H9 (cell line): ENCODE measurements around the gene UNK. TPM values are rescaled to one million over a fixed set of nuclear protein-coding genes. Genes with fewer than 3 reads are reported as not detected.
A peak's percentile ranks its signal among the peaks of the same experiment; 100 is the strongest.

Experiments
- DNase-seq: peaks from one replicate; pipeline ENCODE4 v3.0.0-alpha.2; 2017
- H2AFZ ChIP-seq: one replicate; pipeline ENCODE4 v1.6.1; 2013; ENCODE audit warnings: mild to moderate bottlenecking, low read length, control low read depth, moderate library complexity
- H2AK5ac ChIP-seq: 2 replicates; pipeline ENCODE4 v1.6.1; 2013; ENCODE audit warnings: low read length, control low read depth, mixed read lengths; ENCODE audit not compliant: insufficient read length
- H2BK120ac ChIP-seq: one replicate; pipeline ENCODE4 v1.6.1; 2013; ENCODE audit warnings: low read depth, mild to moderate bottlenecking, low read length, control low read depth, inconsistent platforms; ENCODE audit not compliant: poor library complexity, severe bottlenecking
- H2BK12ac ChIP-seq: 2 replicates; pipeline ENCODE4 v1.6.1; 2013; ENCODE audit warnings: low read length, control low read depth, mixed read lengths, low read depth; ENCODE audit not compliant: insufficient read length
- H2BK15ac ChIP-seq: 2 replicates; pipeline ENCODE4 v1.6.1; 2013; ENCODE audit warnings: low read depth, low read length, control low read depth
- H2BK20ac ChIP-seq: one replicate; pipeline ENCODE4 v1.6.1; 2013; ENCODE audit warnings: low read depth, mild to moderate bottlenecking, low read length, control low read depth, inconsistent platforms; ENCODE audit not compliant: poor library complexity, severe bottlenecking
- H2BK5ac ChIP-seq: 2 replicates; pipeline ENCODE4 v1.6.1; 2013; ENCODE audit warnings: low read length, control low read depth, mixed read lengths; ENCODE audit not compliant: insufficient read length
- H3K14ac ChIP-seq: 2 replicates; pipeline ENCODE4 v1.6.1; 2013; ENCODE audit warnings: low read length, control low read depth; ENCODE audit not compliant: insufficient read depth
- H3K18ac ChIP-seq: 2 replicates; pipeline ENCODE4 v1.6.1; 2013; ENCODE audit warnings: low read depth, mild to moderate bottlenecking, mixed read lengths, low read length, control low read depth; ENCODE audit not compliant: insufficient read length
- H3K23ac ChIP-seq: 2 replicates; pipeline ENCODE4 v1.6.1; 2013; ENCODE audit warnings: low read length, control low read depth, mixed read lengths, low read depth; ENCODE audit not compliant: insufficient read length
- H3K23me2 ChIP-seq: 2 replicates; pipeline ENCODE4 v1.6.1; 2013; ENCODE audit warnings: low read depth, mild to moderate bottlenecking, mixed read lengths, low read length, control low read depth; ENCODE audit not compliant: insufficient read length, poor library complexity, severe bottlenecking
- H3K27ac ChIP-seq: 2 replicates; pipeline ENCODE4 v1.5.1; 2013; ENCODE audit warnings: low read length, control low read depth, mixed read lengths, low read depth; ENCODE audit not compliant: insufficient read length
- H3K27me3 ChIP-seq: 2 replicates; pipeline ENCODE4 v1.6.1; 2013; ENCODE audit warnings: low read length, control low read depth, inconsistent platforms; ENCODE audit not compliant: insufficient read depth
- H3K4ac ChIP-seq: 2 replicates; pipeline ENCODE4 v1.6.1; 2013; ENCODE audit warnings: low read depth, mild to moderate bottlenecking, control low read depth, inconsistent platforms, low read length, moderate library complexity
- H3K4me1 ChIP-seq: 2 replicates; pipeline ENCODE4 v1.6.1; 2013; ENCODE audit warnings: low read length, control low read depth, inconsistent platforms; ENCODE audit not compliant: insufficient read depth
- H3K4me2 ChIP-seq: 2 replicates; pipeline ENCODE4 v1.6.1; 2013; ENCODE audit warnings: low read length, control low read depth, mixed read lengths; ENCODE audit not compliant: insufficient read length, insufficient read depth
- H3K56ac ChIP-seq: 2 replicates; pipeline ENCODE4 v1.6.1; 2013; ENCODE audit warnings: low read depth, mild to moderate bottlenecking, mixed read lengths, low read length, control low read depth; ENCODE audit not compliant: insufficient read length
- H3K79me1 ChIP-seq: 2 replicates; pipeline ENCODE4 v1.6.1; 2013; ENCODE audit warnings: low read depth, mild to moderate bottlenecking, moderate library complexity, low read length, control low read depth, inconsistent platforms; ENCODE audit not compliant: insufficient read depth, poor library complexity, severe bottlenecking
- H3K79me2 ChIP-seq: 2 replicates; pipeline ENCODE4 v1.6.1; 2013; ENCODE audit warnings: low read length, control low read depth, inconsistent platforms; ENCODE audit not compliant: insufficient read depth
- H3K9ac ChIP-seq: 2 replicates; pipeline ENCODE4 v1.6.1; 2013; ENCODE audit warnings: low read length, control low read depth, mixed read lengths; ENCODE audit not compliant: insufficient read length; ENCODE audit errors: extremely low read depth
- H3K9me3 ChIP-seq: one replicate; pipeline ENCODE4 v1.6.1; 2013; ENCODE audit warnings: low read depth, low read length, inconsistent platforms; ENCODE audit not compliant: control insufficient read depth
- H3T11ph ChIP-seq: one replicate; pipeline ENCODE4 v1.6.1; 2013; ENCODE audit warnings: mild to moderate bottlenecking, low read length, control low read depth, inconsistent platforms
- H4K20me1 ChIP-seq: one replicate; pipeline ENCODE4 v1.6.1; 2013; ENCODE audit not compliant: control insufficient read depth, insufficient read length, insufficient read depth
- H4K5ac ChIP-seq: 2 replicates; pipeline ENCODE4 v1.6.1; 2013; ENCODE audit warnings: low read depth, mild to moderate bottlenecking, mixed read lengths, low read length, control low read depth; ENCODE audit not compliant: insufficient read length
- H4K8ac ChIP-seq: replicated peaks from 2 replicates; pipeline ENCODE4 v1.6.1; 2013; ENCODE audit warnings: low read length, control low read depth, mixed read lengths, low read depth; ENCODE audit not compliant: insufficient read length
- H4K91ac ChIP-seq: 2 replicates; pipeline ENCODE4 v1.6.1; 2013; ENCODE audit warnings: low read depth, mild to moderate bottlenecking, moderate library complexity, mixed read lengths, low read length, control low read depth; ENCODE audit not compliant: insufficient read length
- H3K27ac Mint-ChIP-seq, 3 experiments: 2 replicates in 2 of 3; 3 replicates in 1 of 3; pipeline ENCODE4 v1.8.0; 2020 to 2021; ENCODE audit warnings: mixed read lengths in 3 of 3, mild to moderate bottlenecking in 1 of 3, moderate library complexity in 1 of 3
- H3K27me3 Mint-ChIP-seq: 2 replicates; pipeline ENCODE4 v1.8.0; 2021; ENCODE audit warnings: low read depth, mild to moderate bottlenecking, moderate library complexity, mixed read lengths
- H3K36me3 Mint-ChIP-seq, 3 experiments: 2 replicates in 2 of 3; 3 replicates in 1 of 3; pipeline ENCODE4 v1.8.0; 2020 to 2021; ENCODE audit warnings: low read depth in 3 of 3, mixed read lengths in 3 of 3; ENCODE audit not compliant: insufficient read depth in 1 of 3
- H3K4me1 Mint-ChIP-seq, 2 experiments: 2 replicates each; pipeline ENCODE4 v1.8.0; 2020; ENCODE audit warnings: mixed read lengths in 2 of 2
- H3K4me3 Mint-ChIP-seq, 2 experiments: 2 replicates in 1 of 2; 3 replicates in 1 of 2; pipeline ENCODE4 v1.8.0; 2020 to 2021; ENCODE audit warnings: mild to moderate bottlenecking in 2 of 2, mixed read lengths in 2 of 2, moderate library complexity in 1 of 2
- H3K9me3 Mint-ChIP-seq, 2 experiments: 2 replicates in 1 of 2; 3 replicates in 1 of 2; pipeline ENCODE4 v1.8.0; 2020; ENCODE audit warnings: mild to moderate bottlenecking in 2 of 2, mixed read lengths in 2 of 2, moderate library complexity in 1 of 2
- WGBS: extraction: QIAGEN DNeasy Blood & Tissue Kit; methylation state at CpG from one replicate; pipeline ENCODE4 v1.1.7; 2013; ENCODE audit warnings: missing lambda C conversion rate, low lambda C conversion rate, mixed read lengths; ENCODE audit not compliant: insufficient read length; ENCODE audit errors: extremely low coverage; 5-methylcytosine and 5-hydroxymethylcytosine counted together
- total RNA-seq: library from RNA; stranded (reverse); gene quantifications from 2 replicates; pipeline ENCODE4 v1.2.1, GENCODE V29; 2021
- TF ChIP-seq, protein P1 (sequence below): fragments of 200-600 bp; sonication (generic); conservative IDR thresholded peaks from 3 replicates; pipeline ENCODE4 v1.8.0; 2021; ENCODE audit warnings: antibody characterized with exemption, mild to moderate bottlenecking

The UNK gene
- total RNA-seq, 1 experiment from 2014 or later = 36.4 TPM

DNA sequence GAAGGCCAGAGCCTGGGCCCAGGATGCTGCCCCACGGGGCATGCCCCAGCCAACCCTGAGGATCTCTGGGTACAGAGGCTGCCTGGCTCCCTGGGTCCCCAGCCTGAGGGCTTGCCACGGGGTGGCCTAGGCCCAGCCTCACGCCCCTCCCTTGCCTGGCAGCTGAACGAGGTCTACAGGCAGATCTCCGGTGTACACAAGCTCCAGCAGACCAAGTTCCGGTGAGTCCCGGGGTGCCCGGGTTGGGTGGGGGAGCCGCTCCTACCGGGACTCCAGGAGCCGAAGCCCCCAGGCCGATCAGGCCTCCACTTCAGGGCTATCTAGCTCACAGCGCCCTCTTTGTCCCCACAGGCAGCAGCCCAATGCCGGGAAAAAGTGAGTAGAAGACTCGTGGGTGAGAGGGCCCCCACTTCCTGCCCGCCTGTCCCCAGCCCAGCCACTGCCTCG is 44.0 kb upstream of the UNK start:
- Histone ChIP-seq H2BK12ac (no peak overlapping the region), H4K91ac (no peak overlapping the region), H3K4me2 (no peak overlapping the region), H4K20me1 (no peaks in the 10 kb centered on the region), H2AFZ (no peak overlapping the region), H3K14ac (no peak overlapping the region), H3K18ac (no peak overlapping the region), H3T11ph (no peak overlapping the region), H4K8ac (no peak overlapping the region), H2AK5ac (no peak overlapping the region), H3K23ac (no peak overlapping the region), H3K23me2 (no peaks in the 10 kb centered on the region), H2BK120ac (no peak overlapping the region), H3K79me1 (no peaks in the 10 kb centered on the region), H2BK20ac (no peak overlapping the region), H3K56ac (no peak overlapping the region), H3K4ac (no peak overlapping the region), H3K9ac (no peak overlapping the region), H2BK15ac (no peak overlapping the region), H3K9me3 (no peaks in the 10 kb centered on the region), H2BK5ac (no peak overlapping the region), H3K79me2 (no peaks in the 10 kb centered on the region), H3K27ac (no peak overlapping the region), H3K4me1 (no peaks in the 10 kb centered on the region), H4K5ac (no peak overlapping the region), H3K27me3 (no peaks in the 10 kb centered on the region)
- Mint-ChIP-seq H3K9me3 (no peaks in the 10 kb centered on the region), H3K27ac (no peak overlapping the region), H3K36me3 (no peaks in the 10 kb centered on the region), H3K4me1 (peaks cover 7% of the 10 kb centered on the region in 2 experiments), H3K4me3 (no peak overlapping the region), H3K27me3 (no peaks in the 10 kb centered on the region)
- WGBS = no CpG with 5 or more reads among the region's 17 CpGs
- TF ChIP-seq, protein P1, sequence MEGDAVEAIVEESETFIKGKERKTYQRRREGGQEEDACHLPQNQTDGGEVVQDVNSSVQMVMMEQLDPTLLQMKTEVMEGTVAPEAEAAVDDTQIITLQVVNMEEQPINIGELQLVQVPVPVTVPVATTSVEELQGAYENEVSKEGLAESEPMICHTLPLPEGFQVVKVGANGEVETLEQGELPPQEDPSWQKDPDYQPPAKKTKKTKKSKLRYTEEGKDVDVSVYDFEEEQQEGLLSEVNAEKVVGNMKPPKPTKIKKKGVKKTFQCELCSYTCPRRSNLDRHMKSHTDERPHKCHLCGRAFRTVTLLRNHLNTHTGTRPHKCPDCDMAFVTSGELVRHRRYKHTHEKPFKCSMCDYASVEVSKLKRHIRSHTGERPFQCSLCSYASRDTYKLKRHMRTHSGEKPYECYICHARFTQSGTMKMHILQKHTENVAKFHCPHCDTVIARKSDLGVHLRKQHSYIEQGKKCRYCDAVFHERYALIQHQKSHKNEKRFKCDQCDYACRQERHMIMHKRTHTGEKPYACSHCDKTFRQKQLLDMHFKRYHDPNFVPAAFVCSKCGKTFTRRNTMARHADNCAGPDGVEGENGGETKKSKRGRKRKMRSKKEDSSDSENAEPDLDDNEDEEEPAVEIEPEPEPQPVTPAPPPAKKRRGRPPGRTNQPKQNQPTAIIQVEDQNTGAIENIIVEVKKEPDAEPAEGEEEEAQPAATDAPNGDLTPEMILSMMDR = 0 out of 3 replicates have a peak, but pooled peaks have one; percentile 11
- no peak for DNase-seq
